ENCODE results near the gene SGK1. TPM values are rescaled to one million over a fixed set of nuclear protein-coding genes. Genes with fewer than 3 reads are reported as not detected.

SGK1 gene
- total RNA-seq, 1 experiment from 2014 or later = 7.8 TPM

DNA sequence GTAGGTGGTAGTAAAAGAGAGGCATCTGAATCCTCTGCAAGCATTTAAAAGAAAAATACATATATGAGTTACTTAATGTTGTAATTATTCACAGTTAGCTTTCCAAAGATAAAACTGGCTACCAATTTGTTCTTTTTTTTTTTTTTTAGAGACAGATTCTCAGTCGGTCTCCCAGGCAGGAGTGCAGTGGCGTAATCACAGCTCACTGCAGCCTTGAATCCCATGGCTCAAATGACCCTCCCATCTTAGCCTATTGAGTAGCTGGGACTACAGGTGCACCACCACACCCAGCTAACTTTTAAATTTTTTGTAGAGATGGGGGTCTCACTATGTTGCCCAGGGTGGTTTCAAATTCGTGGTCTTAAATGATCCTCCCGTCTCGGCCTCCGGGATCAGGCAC lies 36.5 kb downstream of the SGK1 start:
- H4K20me1 ChIP-seq (ENCODE audit: control insufficient read depth, insufficient read depth, insufficient read length) = no peaks in the 10 kb centered on the region
- no peak overlapping the region for H2BK15ac ChIP-seq (ENCODE audit: low read depth, low read length)
- WGBS (ENCODE audit: extremely low coverage, insufficient read length, low lambda C conversion rate) = no CpG with 5 or more reads among the region's 6 CpGs
- peaks cover 2 to 4% (median 2%) of the 10 kb centered on the region in 3 experiments; a peak in 2 of 7 replicates for H3K36me3 Mint-ChIP-seq (ENCODE audit: insufficient read depth in 1 of 3, low read depth in 3 of 3)
- no peak overlapping the region for H4K8ac ChIP-seq (replicated peaks; ENCODE audit: insufficient read length, low read depth, low read length)
- no peak overlapping the region for H3K56ac ChIP-seq (ENCODE audit: insufficient read length, low read depth, low read length)
- no peak overlapping the region for H3K4me3 Mint-ChIP-seq
- peaks cover 3% of the 10 kb centered on the region in 2 experiments; a peak in 3 of 4 replicates for H3K4me1 Mint-ChIP-seq
- H4K91ac ChIP-seq (ENCODE audit: insufficient read length, low read depth, low read length) = no peak overlapping the region
- H3K9ac ChIP-seq (ENCODE audit: extremely low read depth, insufficient read length, low read length) = no peak overlapping the region
- H3K27me3 Mint-ChIP-seq (ENCODE audit: low read depth) = peaks cover 2% of the 10 kb centered on the region; the same call in 1 of the 2 replicates
- H3T11ph ChIP-seq (ENCODE audit: low read length) = no peak overlapping the region
- TF ChIP-seq, protein P1, sequence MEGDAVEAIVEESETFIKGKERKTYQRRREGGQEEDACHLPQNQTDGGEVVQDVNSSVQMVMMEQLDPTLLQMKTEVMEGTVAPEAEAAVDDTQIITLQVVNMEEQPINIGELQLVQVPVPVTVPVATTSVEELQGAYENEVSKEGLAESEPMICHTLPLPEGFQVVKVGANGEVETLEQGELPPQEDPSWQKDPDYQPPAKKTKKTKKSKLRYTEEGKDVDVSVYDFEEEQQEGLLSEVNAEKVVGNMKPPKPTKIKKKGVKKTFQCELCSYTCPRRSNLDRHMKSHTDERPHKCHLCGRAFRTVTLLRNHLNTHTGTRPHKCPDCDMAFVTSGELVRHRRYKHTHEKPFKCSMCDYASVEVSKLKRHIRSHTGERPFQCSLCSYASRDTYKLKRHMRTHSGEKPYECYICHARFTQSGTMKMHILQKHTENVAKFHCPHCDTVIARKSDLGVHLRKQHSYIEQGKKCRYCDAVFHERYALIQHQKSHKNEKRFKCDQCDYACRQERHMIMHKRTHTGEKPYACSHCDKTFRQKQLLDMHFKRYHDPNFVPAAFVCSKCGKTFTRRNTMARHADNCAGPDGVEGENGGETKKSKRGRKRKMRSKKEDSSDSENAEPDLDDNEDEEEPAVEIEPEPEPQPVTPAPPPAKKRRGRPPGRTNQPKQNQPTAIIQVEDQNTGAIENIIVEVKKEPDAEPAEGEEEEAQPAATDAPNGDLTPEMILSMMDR (conservative IDR thresholded peaks at IDR 0.05) = no peak
- no peak overlapping the region for H3K27ac Mint-ChIP-seq
- H3K27ac ChIP-seq (ENCODE audit: insufficient read length, low read depth, low read length) = no peak overlapping the region
- no peak overlapping the region for H3K18ac ChIP-seq (ENCODE audit: insufficient read length, low read depth, low read length)
- H3K9me3 ChIP-seq (ENCODE audit: control insufficient read depth, low read depth, low read length) = no peaks in the 10 kb centered on the region
- no peak overlapping the region for H2BK120ac ChIP-seq (ENCODE audit: low read depth, low read length, poor library complexity, severe bottlenecking)
- no peak overlapping the region for H2AK5ac ChIP-seq (ENCODE audit: insufficient read length, low read length)
- H3K79me2 ChIP-seq (ENCODE audit: insufficient read depth, low read length) = no peaks in the 10 kb centered on the region
- H3K14ac ChIP-seq (ENCODE audit: insufficient read depth, low read length) = no peak overlapping the region
- no peak for DNase-seq
- no peaks in the 10 kb centered on the region for H3K79me1 ChIP-seq (ENCODE audit: insufficient read depth, low read depth, low read length, poor library complexity, severe bottlenecking)
- no peak overlapping the region for H4K5ac ChIP-seq (ENCODE audit: insufficient read length, low read depth, low read length)
- H3K4me1 ChIP-seq (ENCODE audit: insufficient read depth, low read length) = peaks cover 3% of the 10 kb centered on the region; the same call in 1 of the 2 replicates
- H2BK12ac ChIP-seq (ENCODE audit: insufficient read length, low read depth, low read length) = no peak overlapping the region
- H3K4ac ChIP-seq (ENCODE audit: low read depth, low read length) = no peak overlapping the region
- no peak overlapping the region for H2BK20ac ChIP-seq (ENCODE audit: low read depth, low read length, poor library complexity, severe bottlenecking)
- H3K23me2 ChIP-seq (ENCODE audit: insufficient read length, low read depth, low read length, poor library complexity, severe bottlenecking) = no peaks in the 10 kb centered on the region
- H2BK5ac ChIP-seq (ENCODE audit: insufficient read length, low read length) = no peak overlapping the region
- H3K4me2 ChIP-seq (ENCODE audit: insufficient read depth, insufficient read length, low read length) = no peak overlapping the region
- no peak overlapping the region for H2AFZ ChIP-seq (ENCODE audit: low read length)
- H3K27me3 ChIP-seq (ENCODE audit: insufficient read depth, low read length) = no peaks in the 10 kb centered on the region
- peaks cover 2 to 3% of the 10 kb centered on the region in 2 experiments; a peak in 3 of 5 replicates for H3K9me3 Mint-ChIP-seq
- H3K23ac ChIP-seq (ENCODE audit: insufficient read length, low read depth, low read length) = no peak overlapping the region
